ENCODE data around the gene DENND1B.

DENND1B gene

GRCh38 chr1:197526736-197527371, 248.4 kb downstream of the DENND1B start:
- no peaks in the 10 kb centered on the region for H3K36me3 ChIP-seq (ENCODE audit: insufficient read depth)
- peak; percentile 92 for TF ChIP-seq CTCF (conservative IDR thresholded peaks at IDR 0.05; ENCODE audit: low read depth, low read length)
- H3K4me1 ChIP-seq (ENCODE audit: low read depth, poor library complexity, severe bottlenecking) = no peaks in the 10 kb centered on the region
- no peak overlapping the region for H3K4me3 ChIP-seq (IDR thresholded peaks at IDR 0.05; ENCODE audit: insufficient read depth, low read depth, low read length)
- no peaks in the 10 kb centered on the region for H3K79me2 ChIP-seq (ENCODE audit: insufficient read depth, low read depth)
- no peak overlapping the region for H3K27ac ChIP-seq
- no peak overlapping the region for H2AFZ ChIP-seq (ENCODE audit: low read depth)
- H3K9ac ChIP-seq = no peak overlapping the region
- no peaks in the 10 kb centered on the region for H4K20me1 ChIP-seq (ENCODE audit: insufficient read depth)
- no peaks in the 10 kb centered on the region for H3K27me3 ChIP-seq (ENCODE audit: insufficient read depth, low read depth)
- no peak overlapping the region for H3K4me2 ChIP-seq

GRCh38 chr1:197521118-197521739, 254.1 kb downstream of the DENND1B start:
- Histone ChIP-seq H4K20me1 (ENCODE audit: insufficient read depth) (no peaks in the 10 kb centered on the region), H3K4me1 (ENCODE audit: low read depth, poor library complexity, severe bottlenecking) (peaks cover 8% of the 10 kb centered on the region), H3K9ac (no peak overlapping the region), H3K27ac (no peak overlapping the region), H2AFZ (ENCODE audit: low read depth) (no peak overlapping the region), H3K4me2 (no peak overlapping the region), H3K79me2 (ENCODE audit: insufficient read depth, low read depth) (no peaks in the 10 kb centered on the region), H3K4me3 (IDR thresholded peaks at IDR 0.05; ENCODE audit: insufficient read depth, low read depth, low read length) (no peak overlapping the region), H3K27me3 (ENCODE audit: insufficient read depth, low read depth) (no peaks in the 10 kb centered on the region), H3K36me3 (ENCODE audit: insufficient read depth) (no peaks in the 10 kb centered on the region)
- peak; percentile 95 for TF ChIP-seq CTCF (conservative IDR thresholded peaks at IDR 0.05; ENCODE audit: low read depth, low read length)

GRCh38 chr1:197519741-197520334, 255.4 kb downstream of the DENND1B start:
- H3K79me2 ChIP-seq (ENCODE audit: insufficient read depth, low read depth) = no peaks in the 10 kb centered on the region
- H3K4me3 ChIP-seq (IDR thresholded peaks at IDR 0.05; ENCODE audit: insufficient read depth, low read depth, low read length) = no peak overlapping the region
- no peaks in the 10 kb centered on the region for H3K36me3 ChIP-seq (ENCODE audit: insufficient read depth)
- no peaks in the 10 kb centered on the region for H4K20me1 ChIP-seq (ENCODE audit: insufficient read depth)
- H2AFZ ChIP-seq (ENCODE audit: low read depth) = no peak overlapping the region
- peaks cover 8% of the 10 kb centered on the region for H3K4me1 ChIP-seq (ENCODE audit: low read depth, poor library complexity, severe bottlenecking)
- no peak overlapping the region for H3K9ac ChIP-seq
- H3K27ac ChIP-seq = no peak overlapping the region
- TF ChIP-seq CTCF (conservative IDR thresholded peaks at IDR 0.05; ENCODE audit: low read depth, low read length) = peak; percentile 90
- no peak overlapping the region for H3K4me2 ChIP-seq
- H3K27me3 ChIP-seq (ENCODE audit: insufficient read depth, low read depth) = no peaks in the 10 kb centered on the region

GRCh38 chr1:197515421-197515820, 259.9 kb downstream of the DENND1B start:
- no peaks in the 10 kb centered on the region for H3K4me1 ChIP-seq (ENCODE audit: low read depth, poor library complexity, severe bottlenecking)
- H2AFZ ChIP-seq (ENCODE audit: low read depth) = no peak overlapping the region
- no peaks in the 10 kb centered on the region for H3K27me3 ChIP-seq (ENCODE audit: insufficient read depth, low read depth)
- H4K20me1 ChIP-seq (ENCODE audit: insufficient read depth) = no peaks in the 10 kb centered on the region
- H3K4me2 ChIP-seq = no peak overlapping the region
- no peak overlapping the region for H3K27ac ChIP-seq
- H3K4me3 ChIP-seq (IDR thresholded peaks at IDR 0.05; ENCODE audit: insufficient read depth, low read depth, low read length) = no peak overlapping the region
- no peak for TF ChIP-seq CTCF (conservative IDR thresholded peaks at IDR 0.05; ENCODE audit: low read depth, low read length)
- H3K9ac ChIP-seq = no peak overlapping the region
- H3K36me3 ChIP-seq (ENCODE audit: insufficient read depth) = no peaks in the 10 kb centered on the region
- H3K79me2 ChIP-seq (ENCODE audit: insufficient read depth, low read depth) = no peaks in the 10 kb centered on the region
